Testis (tissue), 2 donors: ENCODE data around the gene HRH1.

Experiments used
- POLR2A ChIP-seq: fragments of 450-650 bp; IDR thresholded peaks from one replicate; pipeline ENCODE4 v1.6.1; 2017; ENCODE audit warnings: antibody characterized with exemption, mild to moderate bottlenecking, moderate library complexity
- TF ChIP-seq, protein P1 (sequence below), 3 experiments: fragments of 450-650 bp in 2 of 3; fragments of 200-600 bp in 1 of 3; sonication (generic) in 1 of 3; IDR thresholded peaks; one replicate each; pipeline ENCODE4 v1.5.1; 2016 to 2019; ENCODE audit warnings: antibody characterized with exemption in 3 of 3, mild to moderate bottlenecking in 2 of 3, moderate library complexity in 1 of 3

DNA sequence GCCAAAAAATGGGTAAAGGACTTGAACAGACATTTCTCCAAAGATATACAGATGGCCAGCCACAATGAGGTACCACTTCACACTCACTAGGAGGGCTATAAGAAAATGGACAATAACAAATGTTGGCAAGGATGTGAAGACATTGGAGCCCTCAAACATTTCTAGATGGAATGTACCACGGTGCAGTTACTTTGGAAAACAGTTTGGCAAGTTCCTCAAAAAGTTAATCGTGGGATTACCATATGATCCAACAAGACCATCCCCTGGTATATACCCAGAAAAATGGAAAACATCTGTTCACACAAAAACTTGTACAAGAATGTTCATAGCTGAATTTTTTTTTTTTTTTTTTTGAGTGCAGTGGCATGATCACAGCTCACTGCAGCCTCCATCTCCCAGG, 15.9 kb upstream of the HRH1 start:
- TF ChIP-seq, protein P1, sequence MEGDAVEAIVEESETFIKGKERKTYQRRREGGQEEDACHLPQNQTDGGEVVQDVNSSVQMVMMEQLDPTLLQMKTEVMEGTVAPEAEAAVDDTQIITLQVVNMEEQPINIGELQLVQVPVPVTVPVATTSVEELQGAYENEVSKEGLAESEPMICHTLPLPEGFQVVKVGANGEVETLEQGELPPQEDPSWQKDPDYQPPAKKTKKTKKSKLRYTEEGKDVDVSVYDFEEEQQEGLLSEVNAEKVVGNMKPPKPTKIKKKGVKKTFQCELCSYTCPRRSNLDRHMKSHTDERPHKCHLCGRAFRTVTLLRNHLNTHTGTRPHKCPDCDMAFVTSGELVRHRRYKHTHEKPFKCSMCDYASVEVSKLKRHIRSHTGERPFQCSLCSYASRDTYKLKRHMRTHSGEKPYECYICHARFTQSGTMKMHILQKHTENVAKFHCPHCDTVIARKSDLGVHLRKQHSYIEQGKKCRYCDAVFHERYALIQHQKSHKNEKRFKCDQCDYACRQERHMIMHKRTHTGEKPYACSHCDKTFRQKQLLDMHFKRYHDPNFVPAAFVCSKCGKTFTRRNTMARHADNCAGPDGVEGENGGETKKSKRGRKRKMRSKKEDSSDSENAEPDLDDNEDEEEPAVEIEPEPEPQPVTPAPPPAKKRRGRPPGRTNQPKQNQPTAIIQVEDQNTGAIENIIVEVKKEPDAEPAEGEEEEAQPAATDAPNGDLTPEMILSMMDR (IDR thresholded peaks at IDR 0.05) = no peak
- no peak for TF ChIP-seq POLR2A
